ENCODE results near the gene KIF4B.

GRCh38 chr5:155056644-155057269, 43.2 kb downstream of the KIF4B start:
- TF ChIP-seq CTCF (IDR thresholded peaks at IDR 0.05; ENCODE audit: low read depth, low read length) (no peak), POLR2A (IDR thresholded peaks at IDR 0.05; ENCODE audit: extremely low read depth, insufficient read length) (no peak), MYC (IDR thresholded peaks at IDR 0.05; ENCODE audit: low read depth, low read length) (no peak)

Data from NB4 (cell line).